ENCODE data around the gene IQGAP1. TPM values are rescaled to one million over a fixed set of nuclear protein-coding genes. Genes with fewer than 3 reads are reported as not detected.
A peak's percentile ranks its signal among the peaks of the same experiment; 100 is the strongest.

IQGAP1 gene
- total RNA-seq, 1 donor from 2014 or later: 260 TPM

- DNase-seq (ENCODE audit: low spot score): no peak
Observed at GRCh38 chr15:90365414-90366055, 22.5 kb upstream of the IQGAP1 start.

GRCh38 chr15:90367576-90367975 is 20.5 kb upstream of the IQGAP1 start:
- no peak for DNase-seq (ENCODE audit: low spot score)

- no peak for DNase-seq (ENCODE audit: low spot score)
Observed at GRCh38 chr15:90375071-90375470, 13.0 kb upstream of the IQGAP1 start.

- DNase-seq (ENCODE audit: low spot score): no peak
Observed at GRCh38 chr15:90376789-90377188, 11.3 kb upstream of the IQGAP1 start.

- peak; percentile 12 for DNase-seq (ENCODE audit: low spot score)
Observed at GRCh38 chr15:90379263-90379662, 8.8 kb upstream of the IQGAP1 start.

GRCh38 chr15:90381515-90381914 is 6.5 kb upstream of the IQGAP1 start:
- no peak for DNase-seq (ENCODE audit: low spot score)

- DNase-seq (ENCODE audit: low spot score): peak; percentile 13
Observed at GRCh38 chr15:90382320-90382719, 5.7 kb upstream of the IQGAP1 start.

GRCh38 chr15:90386221-90386620 is 1.8 kb upstream of the IQGAP1 start:
- DNase-seq (ENCODE audit: low spot score): no peak

GRCh38 chr15:90388462-90389380 is 679 bp downstream of the IQGAP1 start:
- peak; percentile 75 for DNase-seq (ENCODE audit: low spot score)

- no peak for DNase-seq (ENCODE audit: low spot score)
Observed at GRCh38 chr15:90389513-90389912, 1.5 kb downstream of the IQGAP1 start.

GRCh38 chr15:90393040-90393439 is 5.0 kb downstream of the IQGAP1 start:
- DNase-seq (ENCODE audit: low spot score): no peak

- no peak for DNase-seq (ENCODE audit: low spot score)
Observed at GRCh38 chr15:90394074-90394473, 6.0 kb downstream of the IQGAP1 start.

- DNase-seq (ENCODE audit: low spot score): no peak
Observed at GRCh38 chr15:90394748-90395442, 6.9 kb downstream of the IQGAP1 start.

GRCh38 chr15:90396321-90396720 is 8.3 kb downstream of the IQGAP1 start:
- DNase-seq (ENCODE audit: low spot score): no peak

GRCh38 chr15:90400005-90400758 is 12.1 kb downstream of the IQGAP1 start:
- no peak for DNase-seq (ENCODE audit: low spot score)

GRCh38 chr15:90400759-90401314 is 12.8 kb downstream of the IQGAP1 start:
- DNase-seq (ENCODE audit: low spot score): peak; percentile 75

GRCh38 chr15:90401495-90401894 is 13.5 kb downstream of the IQGAP1 start:
- DNase-seq (ENCODE audit: low spot score): no peak

GRCh38 chr15:90402223-90402622 is 14.2 kb downstream of the IQGAP1 start:
- no peak for DNase-seq (ENCODE audit: low spot score)

- no peak for DNase-seq (ENCODE audit: low spot score)
Observed at GRCh38 chr15:90402767-90403166, 14.7 kb downstream of the IQGAP1 start.

- DNase-seq (ENCODE audit: low spot score): no peak
Observed at GRCh38 chr15:90405055-90405607, 17.1 kb downstream of the IQGAP1 start.

GRCh38 chr15:90407336-90407735 is 19.3 kb downstream of the IQGAP1 start:
- DNase-seq (ENCODE audit: low spot score): no peak
